Erythroblast (primary cell): Measurements from ENCODE around the gene MYO15B.

Experiments
- DNase-seq, 2 experiments: peaks; one replicate each; lab custom pipeline; 2025; lab: John Stamatoyannopoulos, UW
- GATA1 ChIP-seq: IDR thresholded peaks from 2 replicates; pipeline ENCODE4 v1.6.1; 2011; ENCODE audit warnings: low read depth, mild to moderate bottlenecking, control low read depth, low read length, moderate library complexity
- POLR2A ChIP-seq: IDR thresholded peaks from 2 replicates; pipeline ENCODE4 v1.6.1; 2011; ENCODE audit warnings: mild to moderate bottlenecking, low read length

The MYO15B gene

GRCh38 chr17:75565066-75565465, 22.5 kb upstream of the MYO15B start:
- DNase-seq: no peak
- no peak for TF ChIP-seq GATA1

DNA sequence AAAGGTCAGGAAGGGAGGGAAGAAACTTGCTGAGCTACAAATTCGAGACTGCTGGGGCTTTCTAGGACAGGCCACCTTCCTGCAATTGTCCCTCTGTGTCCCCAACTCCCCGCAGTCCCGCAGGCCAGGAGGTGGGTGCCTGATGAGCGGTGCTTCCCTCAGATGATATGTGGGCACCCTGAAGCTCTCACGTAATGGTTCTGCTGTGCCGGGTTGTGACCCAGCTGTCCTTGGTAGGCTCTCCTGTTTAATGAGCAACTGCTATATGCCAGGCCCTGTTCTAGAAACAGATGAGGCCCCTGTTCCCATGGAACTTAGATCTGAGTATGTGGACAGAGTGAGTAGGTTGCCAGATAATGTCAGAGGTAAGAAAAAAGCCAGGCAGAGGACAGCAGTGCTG, 22.0 kb upstream of the MYO15B start:
- DNase-seq: no peak
- no peak for TF ChIP-seq GATA1
- TF ChIP-seq POLR2A: no peak

DNA sequence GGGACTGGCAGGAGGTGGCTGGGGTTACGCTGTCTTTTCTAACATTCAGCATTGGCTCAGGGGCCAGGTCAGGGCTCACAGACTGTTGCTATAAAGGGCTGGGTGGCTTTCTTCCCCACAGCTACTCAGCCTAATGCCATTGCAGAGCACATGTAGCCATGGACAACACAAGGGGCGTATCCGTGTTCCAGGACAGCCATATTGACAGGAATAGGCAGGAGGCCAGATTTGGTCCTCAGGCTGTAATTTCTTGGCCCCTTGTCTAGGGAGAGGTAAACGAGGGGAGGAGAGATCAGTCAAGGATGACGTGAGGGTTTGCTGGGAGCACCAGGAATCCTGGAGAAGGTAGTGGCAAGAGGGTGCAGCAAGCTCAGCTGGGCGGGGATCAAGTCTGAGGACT, 21.2 kb upstream of the MYO15B start:
- TF ChIP-seq POLR2A: no peak
- TF ChIP-seq GATA1: no peak
- no peak for DNase-seq

DNA sequence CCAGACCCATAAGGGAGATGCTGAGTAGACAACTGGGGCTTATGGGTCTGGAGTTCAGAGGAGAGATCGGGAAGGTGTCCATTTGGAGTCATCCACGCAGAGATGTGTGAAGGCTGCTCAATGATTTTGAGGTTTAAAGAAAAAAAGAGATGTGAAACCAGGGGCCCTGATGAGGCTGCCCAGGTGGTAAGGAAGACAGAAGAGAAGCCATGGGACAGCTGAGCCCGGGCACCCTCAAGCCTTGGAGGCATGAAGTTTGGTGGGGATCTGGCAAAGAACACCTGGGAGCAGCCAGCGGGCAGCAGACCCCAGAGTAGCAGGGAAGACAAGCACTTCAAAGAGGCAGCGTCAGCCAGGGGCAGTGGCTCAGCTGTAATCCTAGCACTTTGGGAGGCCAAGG, 20.8 kb upstream of the MYO15B start:
- no peak for DNase-seq
- TF ChIP-seq GATA1 (no peak), POLR2A (no peak)

- no peak for DNase-seq
- no peak for TF ChIP-seq GATA1
- TF ChIP-seq POLR2A: no peak
Observed at GRCh38 chr17:75568412-75569255, 19.0 kb upstream of the MYO15B start.

DNA sequence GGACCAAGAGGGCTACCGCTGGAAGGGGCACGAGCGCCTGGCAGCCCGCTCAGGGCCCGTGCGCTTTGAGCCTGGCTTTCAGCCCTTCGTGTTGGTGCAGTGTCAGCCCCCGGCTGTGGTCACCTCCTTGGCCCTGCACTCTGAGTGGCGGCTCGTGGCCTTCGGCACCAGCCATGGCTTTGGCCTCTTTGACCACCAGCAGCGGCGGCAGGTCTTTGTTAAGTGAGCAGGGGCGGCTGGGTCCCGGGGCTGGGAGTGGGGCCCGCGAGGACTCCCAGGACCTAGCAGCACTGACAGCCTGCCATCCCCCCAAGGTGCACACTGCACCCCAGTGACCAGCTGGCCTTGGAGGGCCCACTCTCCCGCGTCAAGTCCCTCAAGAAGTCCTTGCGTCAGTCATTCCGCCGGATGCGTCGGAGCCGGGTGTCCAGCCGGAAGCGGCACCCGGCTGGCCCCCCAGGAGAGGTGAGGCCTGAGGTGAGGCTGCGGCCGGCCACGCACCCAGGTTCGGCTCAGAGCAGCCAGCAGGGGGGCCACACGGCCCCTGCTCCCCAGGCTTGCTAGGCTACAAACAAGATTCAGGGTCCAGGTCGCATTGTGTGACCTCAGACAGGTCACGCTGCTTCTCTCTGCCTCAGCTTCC, 17.4 kb upstream of the MYO15B start:
- TF ChIP-seq POLR2A: no peak
- TF ChIP-seq GATA1: no peak
- no peak for DNase-seq

DNA sequence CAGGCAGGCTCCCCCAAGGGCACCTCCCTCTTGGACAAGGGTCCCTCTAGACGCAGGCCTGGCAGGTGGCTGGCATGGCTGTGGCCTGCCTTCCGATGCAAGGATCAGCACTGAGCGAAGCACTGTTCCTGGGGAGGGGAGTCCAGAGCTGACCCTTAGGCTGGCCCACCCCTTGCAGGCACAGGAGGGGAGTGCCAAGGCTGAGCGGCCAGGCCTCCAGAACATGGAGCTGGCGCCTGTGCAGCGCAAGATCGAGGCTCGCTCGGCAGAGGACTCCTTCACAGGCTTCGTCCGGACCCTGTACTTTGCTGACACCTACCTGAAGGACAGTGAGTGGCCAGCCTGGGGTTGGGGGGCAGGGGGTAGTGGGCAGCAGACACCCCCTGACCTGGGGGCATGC, 16.8 kb upstream of the MYO15B start:
- no peak for DNase-seq
- TF ChIP-seq GATA1: no peak
- TF ChIP-seq POLR2A: no peak

DNA sequence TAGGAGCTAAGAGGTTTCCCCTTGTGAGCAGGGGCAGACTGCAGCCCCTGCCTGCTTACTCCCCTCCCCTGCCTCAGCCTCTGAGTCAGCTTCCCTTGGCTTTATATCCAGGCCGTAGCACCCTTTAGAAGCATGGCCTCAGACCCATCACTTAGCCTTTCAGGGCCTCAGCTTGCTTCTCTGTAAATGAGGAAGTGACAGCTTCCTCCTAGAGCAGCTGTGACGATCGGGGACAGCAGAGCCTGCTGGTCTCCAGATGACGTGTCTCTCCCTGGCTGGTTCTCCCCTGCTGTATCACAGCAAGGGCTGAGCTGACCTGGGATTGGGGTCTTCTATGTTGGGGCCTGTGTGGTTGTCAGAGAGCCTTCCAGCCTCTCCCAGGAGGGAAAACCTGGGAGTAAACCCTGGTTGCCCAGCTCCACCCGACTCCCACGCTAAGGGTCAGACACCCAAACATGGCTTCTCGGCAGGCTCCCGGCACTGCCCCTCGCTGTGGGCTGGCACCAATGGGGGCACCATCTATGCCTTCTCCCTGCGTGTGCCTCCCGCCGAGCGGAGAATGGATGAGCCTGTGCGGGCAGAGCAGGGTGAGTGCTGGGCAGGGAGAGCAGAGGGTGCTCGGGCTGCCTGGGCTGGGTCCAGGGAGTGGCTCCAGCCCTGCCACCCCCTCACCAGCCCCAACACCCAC, 16.3 kb upstream of the MYO15B start:
- peak in 1 of 2 experiments; percentile 21 for DNase-seq
- TF ChIP-seq POLR2A: no peak
- TF ChIP-seq GATA1: no peak

- DNase-seq: no peak
- TF ChIP-seq GATA1: no peak
- no peak for TF ChIP-seq POLR2A
Observed at GRCh38 chr17:75571885-75572215, 15.8 kb upstream of the MYO15B start.

DNA sequence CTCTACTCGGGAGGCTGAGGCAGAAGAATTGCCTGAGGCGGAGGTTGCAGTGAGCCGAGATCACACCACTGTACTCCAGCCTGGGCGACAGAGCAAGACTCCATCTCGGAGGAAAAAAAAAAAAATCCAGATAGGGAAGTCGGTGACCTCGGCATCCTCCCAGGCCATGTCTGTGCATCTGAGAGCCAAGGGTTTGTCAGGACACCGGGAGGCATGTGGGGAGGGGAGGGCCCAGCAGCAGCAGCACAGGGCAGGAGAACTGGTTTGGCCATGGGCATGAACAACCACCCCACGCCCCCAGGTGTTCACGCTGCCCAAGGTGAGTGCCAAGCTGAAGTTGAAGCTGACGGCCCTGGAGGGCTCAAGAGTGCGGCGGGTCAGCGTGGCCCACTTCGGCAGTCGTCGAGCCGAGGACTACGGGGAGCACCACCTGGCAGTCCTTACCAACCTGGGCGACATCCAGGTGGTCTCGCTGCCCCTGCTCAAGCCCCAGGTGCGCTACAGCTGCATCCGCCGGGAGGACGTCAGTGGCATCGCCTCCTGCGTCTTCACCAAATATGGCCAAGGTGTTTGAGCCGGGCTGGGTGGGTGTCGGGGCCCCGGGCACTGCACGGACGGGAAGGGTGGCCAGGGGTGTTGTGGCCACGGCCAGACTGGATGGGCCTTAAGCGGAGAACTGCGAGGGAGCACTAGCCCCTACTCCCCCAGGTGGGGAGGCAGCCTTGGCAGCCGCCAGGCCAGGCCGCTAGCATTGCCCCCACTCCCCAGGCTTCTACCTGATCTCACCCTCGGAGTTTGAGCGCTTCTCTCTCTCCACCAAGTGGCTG, 14.7 kb upstream of the MYO15B start:
- DNase-seq: no peak
- TF ChIP-seq POLR2A: no peak
- TF ChIP-seq GATA1: no peak

DNA sequence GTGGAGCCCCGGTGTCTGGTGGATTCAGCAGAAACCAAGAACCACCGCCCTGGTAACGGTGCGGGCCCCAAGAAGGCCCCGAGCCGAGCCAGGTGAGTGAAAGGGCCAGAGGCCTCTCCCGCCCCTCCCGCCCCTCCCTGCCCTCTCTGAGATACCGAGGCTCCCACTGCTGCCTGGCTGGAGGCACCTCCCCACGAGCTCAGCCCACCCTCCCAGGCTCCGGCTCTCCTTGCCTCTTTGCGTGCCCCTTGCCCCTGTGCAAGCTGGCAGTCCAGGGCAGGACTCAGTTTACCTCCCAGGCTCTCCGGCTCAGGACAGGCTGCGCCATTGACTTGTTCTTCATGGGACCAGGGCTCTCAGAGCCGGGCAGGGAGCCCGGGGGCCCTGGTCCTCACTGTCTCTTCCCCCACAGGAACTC, 14.1 kb upstream of the MYO15B start:
- no peak for DNase-seq
- no peak for TF ChIP-seq GATA1
- no peak for TF ChIP-seq POLR2A

- no peak for DNase-seq
- TF ChIP-seq GATA1: no peak
- TF ChIP-seq POLR2A: no peak
Observed at GRCh38 chr17:75573994-75574393, 13.6 kb upstream of the MYO15B start.

DNA sequence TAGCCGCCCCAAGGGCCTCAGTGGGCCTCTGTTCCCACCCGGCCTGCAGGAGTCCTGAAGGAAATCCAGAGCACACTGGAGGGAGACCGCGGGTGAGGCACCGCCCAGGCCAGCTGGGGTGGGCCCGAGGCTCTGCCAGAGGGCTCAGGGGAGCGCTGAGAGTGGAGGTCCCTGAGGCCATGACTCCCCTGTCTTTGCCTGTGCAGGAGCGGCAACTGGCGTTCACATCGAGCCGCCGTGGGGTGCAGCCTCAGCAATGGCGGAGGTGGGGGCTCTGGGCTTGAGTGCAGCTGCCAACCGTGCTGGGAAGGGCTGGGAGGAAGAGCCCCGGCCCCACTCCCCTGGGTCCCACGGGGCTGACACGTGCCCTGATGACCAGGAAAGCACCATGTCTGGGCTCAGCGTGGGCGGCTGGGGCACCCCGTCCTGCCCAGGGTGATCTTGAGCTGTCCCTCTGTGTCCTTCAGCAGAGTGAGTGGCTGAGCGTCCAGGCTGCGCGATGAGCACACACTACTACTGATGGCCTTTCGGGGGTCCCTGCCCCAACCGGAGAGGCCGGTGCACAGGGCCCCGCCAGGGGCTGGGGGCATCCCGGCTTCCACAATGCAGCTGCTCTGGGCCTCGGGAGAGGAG, 13.1 kb upstream of the MYO15B start:
- DNase-seq: no peak
- no peak for TF ChIP-seq GATA1

DNA sequence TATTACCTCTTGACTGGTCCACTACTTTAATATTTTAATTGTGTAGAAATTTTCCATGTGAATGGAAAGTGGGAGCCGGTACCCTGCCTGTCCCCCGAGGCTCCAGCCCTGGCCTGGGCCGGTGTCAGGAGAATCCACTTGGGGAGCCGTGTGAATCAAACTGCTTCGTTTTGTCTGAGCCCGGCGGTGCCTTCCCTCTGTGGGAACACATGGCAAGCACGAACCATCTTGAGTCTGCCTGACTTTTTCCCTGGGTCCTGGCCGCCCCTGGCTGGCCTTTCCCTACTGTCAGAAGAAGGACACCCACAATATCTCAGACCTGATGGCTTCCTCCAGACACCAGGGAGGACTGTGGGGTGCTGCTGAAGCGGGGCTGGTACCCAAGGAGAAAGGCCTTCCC, 12.4 kb upstream of the MYO15B start:
- no peak for DNase-seq
- TF ChIP-seq POLR2A (no peak), GATA1 (no peak)

DNA sequence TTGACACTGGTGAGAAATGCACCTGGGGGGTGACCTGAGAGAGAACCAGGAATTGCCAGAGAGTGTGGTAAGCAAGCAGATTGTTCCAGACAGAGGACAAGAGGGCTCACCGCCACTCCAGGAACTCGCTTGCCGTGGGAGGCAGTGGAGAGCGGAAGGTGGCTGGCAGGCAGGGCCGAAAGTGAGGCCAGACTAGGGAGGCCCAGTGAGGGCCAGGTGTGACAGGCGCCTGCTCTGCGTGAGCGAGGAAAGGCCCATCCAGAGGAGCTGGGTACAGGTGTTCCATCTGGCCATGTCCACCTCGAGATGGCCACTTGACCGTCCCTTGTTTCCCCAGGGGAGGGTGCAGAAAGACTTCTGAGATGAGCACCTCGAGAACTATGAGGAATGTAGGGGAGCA, 11.9 kb upstream of the MYO15B start:
- no peak for TF ChIP-seq POLR2A
- TF ChIP-seq GATA1: no peak
- no peak for DNase-seq
